ENCODE data around the gene RAMP3.

- TF ChIP-seq CTCF (IDR thresholded peaks at IDR 0.05) (peak in 1 of 2 donors; percentile 17), POLR2A (IDR thresholded peaks at IDR 0.05) (no peak), POLR2AphosphoS5 (IDR thresholded peaks at IDR 0.05) (no peak)
These were observed 59.8 kb downstream of the RAMP3 start for GRCh38 chr7:45217358-45217757.

Data from suprapubic skin (tissue), 4 donors.